Cerebellar cortex (tissue), 1 donor: Measurements from ENCODE around the gene C10orf95.
A peak's percentile ranks its signal among the peaks of the same experiment; 100 is the strongest.
"Not testable (repeated sequence)": the region's sequence is repeated elsewhere in the genome, so short reads cannot be mapped to it uniquely, and the experiment has no call there.

Source experiments
- DNase-seq: peaks from one replicate; pipeline ENCODE4 v3.0.0-alpha.2; 2015; ENCODE audit warnings: low spot score

The C10orf95 gene

DNA sequence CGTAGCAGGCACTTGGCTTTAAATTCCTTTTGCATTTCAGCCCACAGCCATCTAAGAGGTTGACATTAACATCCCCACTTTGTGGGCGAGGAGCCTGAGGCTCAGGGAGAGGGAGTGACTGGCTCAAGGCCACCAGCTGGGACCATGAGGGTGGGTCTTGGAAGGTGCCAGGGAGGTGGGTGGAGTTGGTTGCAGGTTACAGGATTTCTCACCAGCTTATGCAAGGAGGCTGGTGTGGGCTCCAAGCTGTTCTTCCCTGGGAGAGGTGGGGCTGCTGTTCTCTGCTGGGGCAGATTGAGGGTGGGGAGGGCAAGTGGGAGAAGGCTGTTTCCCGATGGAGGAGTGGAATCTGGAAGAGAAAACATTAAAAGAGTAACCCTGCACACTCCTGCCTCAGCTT is 14.1 kb upstream of the C10orf95 start:
- no peak for DNase-seq

GRCh38 chr10:102463983-102464382 is 12.6 kb upstream of the C10orf95 start:
- DNase-seq: no peak

DNA sequence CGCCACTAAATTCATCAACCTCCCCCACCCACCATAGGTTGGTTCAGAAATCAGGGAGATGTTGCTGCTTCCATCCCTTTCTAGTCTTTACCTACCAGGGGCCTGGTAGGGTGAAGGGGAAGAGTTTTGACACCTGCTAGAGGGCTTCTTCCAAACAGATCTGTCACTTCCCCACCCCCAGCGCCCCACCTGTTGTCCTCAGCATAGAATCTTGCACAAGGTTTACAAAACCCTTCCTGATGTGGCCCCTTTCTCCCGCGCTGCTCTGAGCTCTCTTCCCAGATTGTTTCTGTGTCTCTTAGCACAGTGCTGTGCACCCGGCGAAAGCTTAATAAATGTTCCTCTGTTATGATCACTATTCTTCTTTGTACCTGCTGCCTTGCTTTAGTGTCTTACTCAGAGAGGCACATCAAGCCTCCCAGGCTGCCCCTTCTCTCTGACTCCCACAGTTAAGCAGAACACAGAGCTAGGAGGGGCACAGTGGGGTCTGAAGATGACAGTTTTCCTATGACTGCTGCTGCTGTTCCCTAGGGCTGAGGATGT is 11.2 kb upstream of the C10orf95 start:
- peak; percentile 22 for DNase-seq

DNA sequence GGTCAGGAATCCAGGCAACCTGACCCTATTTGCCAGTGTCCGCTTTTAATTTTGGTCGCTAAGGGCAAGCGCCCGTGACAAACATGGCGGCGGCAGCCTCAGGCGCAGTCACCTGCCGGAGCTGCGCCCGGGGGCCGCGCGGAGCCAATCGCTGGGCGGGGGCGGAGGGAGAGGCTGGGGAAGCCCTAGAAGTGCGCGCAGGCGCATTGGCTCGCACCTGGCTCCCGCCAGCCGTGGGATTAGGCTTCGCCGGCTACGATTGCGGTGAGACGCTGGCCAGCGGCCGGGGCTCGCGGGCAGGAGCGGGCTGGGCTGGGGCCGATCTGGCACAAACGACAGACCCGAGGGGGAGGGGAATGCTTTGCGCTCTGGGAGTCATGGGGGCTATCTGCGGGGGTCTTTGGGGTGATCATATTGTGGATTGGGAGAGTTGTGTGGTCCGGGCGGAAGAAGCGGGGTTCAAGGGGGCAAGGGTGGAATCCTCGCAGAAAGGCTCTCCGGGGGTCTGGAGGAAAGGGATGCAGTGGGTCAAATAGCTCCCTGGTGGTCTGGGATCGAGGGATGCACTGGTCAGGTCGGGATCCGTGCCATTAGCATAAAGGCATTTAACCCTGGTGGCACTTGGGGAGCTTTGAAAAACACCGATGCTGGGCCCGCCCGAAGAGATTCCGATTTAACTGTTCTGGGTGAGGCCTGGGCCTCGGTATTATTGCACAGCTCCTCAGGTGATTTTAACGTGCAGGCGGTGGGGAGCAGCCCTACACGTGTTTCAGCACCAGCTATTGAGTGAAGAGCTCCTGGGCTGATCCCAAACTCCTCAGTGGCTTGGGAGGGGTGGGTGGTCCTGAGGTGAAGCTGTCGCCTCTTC is 10.1 kb upstream of the C10orf95 start:
- peak; percentile 93 for DNase-seq

- no peak for DNase-seq
Measured at GRCh38 chr10:102460836-102461186, 9.5 kb upstream of the C10orf95 start.

DNA sequence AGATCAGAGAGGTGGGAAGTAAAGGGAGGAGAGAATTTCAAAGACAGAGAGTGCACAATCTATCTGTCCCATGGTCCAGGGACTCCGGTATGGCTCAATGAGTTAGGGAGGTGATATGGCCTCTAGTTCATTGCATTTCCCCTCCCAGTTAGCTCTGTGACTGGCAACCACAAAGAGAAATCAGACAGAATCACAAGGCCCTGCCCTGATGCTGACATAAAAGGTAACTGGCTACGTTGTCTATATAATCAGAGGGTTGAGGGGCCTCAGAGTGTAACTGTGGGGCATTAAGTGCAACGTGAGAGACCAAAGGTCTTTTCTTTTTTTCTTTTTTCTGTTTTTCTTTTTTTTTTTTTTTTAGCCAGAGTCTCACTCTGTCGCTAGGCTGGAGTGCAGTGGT is 7.3 kb upstream of the C10orf95 start:
- DNase-seq: no peak

GRCh38 chr10:102457591-102458150 is 6.3 kb upstream of the C10orf95 start:
- peak; percentile 73 for DNase-seq

- no peak for DNase-seq
Measured at GRCh38 chr10:102455893-102456471, 4.6 kb upstream of the C10orf95 start.

- not testable (repeated sequence) for DNase-seq
Measured at GRCh38 chr10:102454662-102455487, 3.5 kb upstream of the C10orf95 start.

GRCh38 chr10:102453502-102453901 is 2.2 kb upstream of the C10orf95 start:
- DNase-seq: no peak

DNA sequence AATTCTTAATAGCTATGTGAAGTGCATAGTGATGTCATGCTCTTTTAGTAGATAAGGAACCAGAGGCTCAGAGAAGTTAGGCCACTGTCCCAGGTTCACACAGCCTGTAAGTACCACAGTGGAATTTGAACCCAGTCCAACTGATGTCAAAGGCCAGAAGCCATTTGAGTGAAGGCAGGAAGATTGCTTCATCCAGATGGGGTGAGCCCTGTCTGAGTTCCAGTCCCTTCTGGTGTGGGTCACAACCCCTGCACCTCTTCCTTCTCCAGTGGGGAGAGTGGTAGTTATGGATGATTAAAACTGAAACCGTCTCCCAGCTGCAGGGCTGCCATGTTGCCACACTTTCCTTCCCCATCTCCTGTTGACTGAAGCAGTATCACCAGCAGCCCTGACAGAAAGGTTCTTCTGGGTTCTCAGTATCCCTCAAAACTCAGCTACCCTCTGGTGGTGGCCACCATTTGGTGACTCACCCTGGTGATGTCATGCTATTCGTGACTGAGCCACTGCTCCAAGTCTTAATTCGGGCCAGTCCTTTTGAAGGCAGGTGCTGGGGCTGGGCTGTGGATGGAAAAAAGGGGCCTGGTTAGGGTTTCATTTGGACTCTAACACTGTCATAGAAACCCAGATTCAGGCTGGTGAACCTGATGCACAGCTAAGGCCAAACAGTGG is 1.5 kb upstream of the C10orf95 start:
- no peak for DNase-seq

DNA sequence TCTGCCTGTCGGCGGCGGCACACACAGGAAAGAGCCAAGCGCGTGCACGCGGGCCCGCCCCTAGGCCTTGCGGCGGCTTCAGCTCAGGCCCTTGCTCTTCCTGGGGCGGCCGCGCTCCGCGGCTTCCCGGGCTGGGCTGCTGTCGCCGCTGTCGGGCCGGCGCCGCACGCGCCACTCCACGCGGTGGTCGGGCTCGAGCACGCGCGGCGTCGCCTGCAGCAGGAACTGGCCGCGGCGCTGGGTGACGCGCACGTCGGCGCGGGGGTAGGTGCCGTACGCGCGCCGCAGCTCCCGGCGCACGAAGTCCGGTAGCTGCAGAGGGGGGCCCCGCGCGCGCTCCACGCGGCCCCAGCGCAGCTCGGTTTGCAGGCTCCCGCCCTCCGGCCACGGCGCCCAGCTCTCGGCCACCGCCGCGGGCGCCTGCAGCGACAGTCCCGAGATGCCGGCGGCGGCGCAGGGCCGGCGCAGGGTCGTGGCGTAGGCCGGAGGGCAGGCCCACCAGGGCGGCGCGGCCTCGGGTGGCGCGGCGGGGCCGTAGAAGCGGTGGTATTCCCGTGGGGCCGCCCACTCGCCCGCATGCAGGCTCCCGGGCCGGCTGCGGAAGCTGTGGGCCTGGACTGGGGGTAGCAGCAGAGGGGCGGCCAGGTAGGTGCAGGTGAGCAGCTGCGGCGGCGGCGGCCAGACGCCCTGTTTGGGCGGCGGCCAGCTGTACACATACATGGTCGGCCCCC is 804 bp downstream of the C10orf95 start:
- peak; percentile 81 for DNase-seq

DNA sequence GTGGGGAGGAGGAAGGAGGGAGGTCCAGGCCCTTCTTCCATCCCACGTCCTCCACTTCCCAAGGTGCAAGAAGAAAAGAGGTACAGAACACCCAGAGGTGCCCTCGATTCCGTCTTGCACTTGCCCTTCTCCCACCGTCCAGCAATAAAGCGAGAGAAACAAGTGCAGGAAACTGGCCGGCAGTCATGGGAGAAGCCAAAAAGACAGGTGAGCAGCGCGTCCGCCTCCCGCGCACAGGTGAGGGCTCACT is 1.3 kb downstream of the C10orf95 start:
- no peak for DNase-seq

DNA sequence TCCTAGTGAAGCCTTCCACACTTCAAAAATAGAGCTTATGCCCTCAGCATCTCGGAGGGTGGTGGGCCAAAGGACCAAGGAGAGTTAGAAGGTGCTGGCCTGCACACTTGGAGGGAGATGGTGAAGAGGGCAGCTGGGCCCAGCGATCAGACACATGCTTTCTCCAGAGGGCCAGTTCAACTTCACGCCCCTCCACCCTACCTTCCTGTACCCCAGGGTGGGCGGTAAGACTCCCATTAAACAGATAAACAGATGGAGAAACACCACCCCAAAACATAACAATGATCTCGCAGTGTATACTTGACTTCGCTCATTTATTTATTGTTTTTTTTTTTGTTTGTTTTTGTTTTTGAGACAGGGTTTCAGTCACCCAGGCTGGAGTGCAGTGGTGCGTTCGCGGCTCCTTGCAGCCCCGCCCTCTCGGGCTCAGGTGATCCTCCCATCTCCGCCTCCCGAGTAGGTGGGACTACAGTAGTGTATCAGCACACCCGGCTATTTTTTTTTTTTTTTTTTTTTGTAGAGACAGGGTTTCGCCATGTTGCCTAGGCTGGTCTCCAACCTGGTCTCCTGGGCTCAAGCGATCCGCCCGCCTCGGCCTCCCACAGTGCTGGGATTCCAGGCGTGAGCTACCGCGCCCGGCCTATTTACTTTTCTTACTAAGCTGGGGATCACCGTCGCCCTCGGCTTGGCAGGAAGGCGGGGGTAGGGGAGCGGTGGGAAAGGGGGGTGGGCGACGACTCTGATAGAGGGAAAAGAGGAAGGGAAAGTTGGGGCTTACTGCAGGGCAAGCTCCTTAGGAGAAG is 1.8 kb downstream of the C10orf95 start:
- DNase-seq: peak; percentile 92

GRCh38 chr10:102444851-102445250 is 6.5 kb downstream of the C10orf95 start:
- no peak for DNase-seq

DNA sequence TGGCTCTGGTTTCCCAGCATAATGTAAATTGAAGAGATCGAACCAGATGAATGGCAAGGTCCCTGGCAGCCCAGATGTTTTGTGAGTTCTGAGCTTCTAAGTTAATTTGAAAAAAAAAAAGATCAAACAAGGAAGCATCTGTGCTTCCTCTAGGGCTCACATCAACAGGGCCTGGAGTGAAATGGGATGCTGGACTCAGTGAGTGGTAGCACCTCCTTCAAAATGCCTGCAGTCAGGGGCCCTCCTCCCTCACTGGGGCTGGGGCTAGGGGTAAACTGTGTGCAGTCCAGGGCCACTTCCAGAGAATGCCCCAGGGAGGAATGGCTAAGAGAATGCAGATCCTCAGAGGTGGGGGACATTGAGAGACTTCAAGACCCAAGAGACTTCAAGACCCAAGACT is 13.0 kb downstream of the C10orf95 start:
- no peak for DNase-seq

DNA sequence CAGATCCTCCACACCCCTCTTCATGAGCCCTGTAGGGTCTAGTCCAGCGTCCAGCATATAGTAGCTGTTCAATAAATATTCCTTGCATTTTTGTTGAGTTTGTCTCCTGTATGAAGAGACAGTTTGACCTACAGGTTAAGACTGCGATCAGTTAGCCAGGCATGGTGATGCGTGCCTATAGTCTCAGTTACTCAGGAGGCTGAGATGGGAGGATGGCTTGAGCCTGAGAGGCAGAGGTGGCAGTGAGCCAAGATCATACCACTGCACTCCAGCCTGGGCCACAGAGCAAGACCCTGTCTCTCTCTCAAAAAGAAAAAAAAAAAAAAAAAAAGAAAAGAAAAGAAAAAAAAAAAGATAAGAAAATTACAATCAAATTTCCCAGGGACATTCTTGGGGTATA is 13.8 kb downstream of the C10orf95 start:
- DNase-seq: no peak

GRCh38 chr10:102436312-102436711 is 15.0 kb downstream of the C10orf95 start:
- DNase-seq: no peak

DNA sequence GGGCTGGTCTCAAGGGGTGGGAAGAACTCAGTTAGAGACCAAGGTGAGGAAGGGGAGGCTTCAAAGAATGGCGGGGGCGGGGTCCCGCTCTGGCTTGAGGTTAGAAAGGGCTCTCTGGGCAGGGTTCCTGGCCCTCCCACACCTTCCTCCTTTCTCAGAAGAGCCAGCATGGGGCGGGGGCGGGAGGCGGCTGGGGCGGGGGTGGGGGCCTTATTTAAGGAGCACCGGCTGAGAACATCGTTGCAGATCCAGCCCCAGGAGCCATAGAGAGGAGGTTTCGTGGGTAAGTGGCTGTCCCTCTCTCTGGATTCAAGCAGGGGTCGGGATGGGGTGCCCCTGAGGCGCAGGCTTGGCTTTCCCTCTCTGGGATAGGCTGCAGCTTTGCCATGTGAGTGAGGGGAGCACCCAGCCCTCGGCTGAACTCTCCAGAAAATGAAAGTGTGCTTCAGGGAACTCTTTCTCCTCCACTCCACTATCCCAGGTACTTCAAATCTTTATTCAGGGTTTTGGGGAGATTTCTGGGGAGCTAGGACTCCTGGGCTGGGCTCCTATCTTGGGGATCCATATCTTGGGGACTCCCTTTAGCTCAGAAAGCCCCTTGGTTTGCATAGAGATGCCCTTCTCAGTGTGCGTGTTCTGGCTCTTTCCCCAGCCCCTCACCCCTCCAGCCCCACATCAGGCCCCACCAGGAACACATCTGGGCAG is 15.7 kb downstream of the C10orf95 start:
- DNase-seq: no peak

GRCh38 chr10:102435133-102435497 is 16.2 kb downstream of the C10orf95 start:
- DNase-seq: no peak
